Measurements from ENCODE around the gene P2RY8. TPM values are rescaled to one million over a fixed set of nuclear protein-coding genes. Genes with fewer than 3 reads are reported as not detected.
"Not testable (repeated sequence)": the region's sequence is repeated elsewhere in the genome, so short reads cannot be mapped to it uniquely, and the experiment has no call there.

The P2RY8 gene
- polyA plus RNA-seq, 1 donor from 2014 or later: 206 TPM

DNA sequence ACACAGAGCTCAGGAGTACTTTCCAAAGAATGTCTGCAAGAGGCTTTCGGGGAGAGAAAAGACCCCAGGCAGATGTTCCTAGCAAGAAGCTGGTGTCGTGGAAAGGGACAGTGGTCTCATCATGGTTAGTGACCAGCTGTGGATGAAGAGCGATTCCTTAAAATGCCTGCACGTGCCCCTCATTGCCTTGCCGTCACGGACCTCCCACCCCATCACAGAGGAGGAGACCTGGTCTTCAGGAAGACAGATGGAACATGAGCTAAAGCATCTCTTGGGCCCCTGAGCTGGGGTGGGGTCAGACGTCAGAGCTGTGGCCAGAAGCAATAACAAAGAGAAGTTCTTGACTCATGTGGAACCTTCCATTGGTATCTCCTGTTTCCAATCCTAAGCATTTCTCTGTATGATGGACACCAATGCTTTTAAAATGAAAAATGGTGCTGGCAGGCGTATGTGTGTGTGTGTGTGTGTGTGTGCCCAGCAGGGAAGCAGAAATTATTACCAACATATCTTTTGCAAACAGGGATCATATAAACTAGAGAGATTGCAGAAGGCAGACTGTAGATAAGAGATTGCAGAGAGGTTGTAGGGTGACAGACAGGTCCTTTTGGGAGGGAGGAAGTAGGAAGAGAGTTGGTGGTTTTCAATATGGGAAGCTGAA lies 59.1 kb downstream of the P2RY8 start:
- no peaks in the 10 kb centered on the region for H3K27me3 Mint-ChIP-seq
- peaks cover 2 to 5% (median 3%) of the 10 kb centered on the region in 3 donors for H3K9me3 Mint-ChIP-seq
- H3K4me1 Mint-ChIP-seq: peaks cover 44 to 54% (median 44%) of the 10 kb centered on the region in 3 donors
- H3K27ac Mint-ChIP-seq: peak overlapping the region in 2 of 3 donors; percentile 6 to 80
- peak overlapping the region in 1 of 4 donors; percentile 20 for H3K4me3 Mint-ChIP-seq
- peaks cover 17% of the 10 kb centered on the region for H3K36me3 Mint-ChIP-seq

DNA sequence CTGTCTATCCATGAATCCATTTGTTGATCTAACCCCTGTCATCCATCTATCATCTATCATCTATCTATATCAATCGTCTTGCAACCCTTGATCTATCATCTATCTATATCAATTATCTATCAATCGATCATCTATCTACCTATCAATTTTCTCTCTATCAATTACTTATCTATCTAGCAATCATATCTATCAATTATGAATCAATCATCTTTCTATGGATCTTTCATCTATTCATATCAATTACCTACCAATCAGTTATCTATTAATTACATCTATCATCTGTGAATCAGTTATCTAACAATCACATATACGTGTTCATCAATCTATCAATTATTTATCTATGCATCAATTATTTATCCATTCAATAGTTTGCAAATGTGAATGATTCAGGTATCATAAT lies 59.8 kb downstream of the P2RY8 start:
- H3K27me3 Mint-ChIP-seq: no peaks in the 10 kb centered on the region
- peak overlapping the region; percentile 6 to 63 (median 61) for H3K27ac Mint-ChIP-seq
- peak overlapping the region in 1 of 4 donors; percentile 4 for H3K4me3 Mint-ChIP-seq
- peaks cover 41 to 52% (median 43%) of the 10 kb centered on the region in 3 donors for H3K4me1 Mint-ChIP-seq
- peaks cover 17% of the 10 kb centered on the region for H3K36me3 Mint-ChIP-seq
- peaks cover 2 to 5% (median 3%) of the 10 kb centered on the region in 3 donors for H3K9me3 Mint-ChIP-seq

DNA sequence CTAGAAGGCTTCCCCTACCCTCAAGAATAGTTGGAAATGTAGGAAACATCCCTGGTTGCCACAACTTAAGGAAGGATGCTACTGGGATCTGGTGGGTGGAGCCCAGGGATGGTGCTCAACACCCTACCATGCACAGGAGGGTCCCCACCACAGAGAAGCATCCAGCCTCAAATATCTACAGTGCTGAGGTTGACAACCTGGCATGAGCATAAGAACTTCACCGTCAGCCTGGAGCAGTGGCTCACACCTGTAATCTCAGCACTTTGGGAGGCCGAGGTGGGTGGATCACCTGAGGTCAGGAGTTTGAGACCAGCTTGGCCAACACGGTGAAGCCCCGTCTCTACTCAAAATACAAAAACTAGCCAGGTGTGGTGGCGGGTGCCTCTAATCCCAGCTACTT lies 60.3 kb downstream of the P2RY8 start:
- H3K36me3 Mint-ChIP-seq: peaks cover 23% of the 10 kb centered on the region
- no peak overlapping the region for H3K4me3 Mint-ChIP-seq
- H3K27ac Mint-ChIP-seq: peak overlapping the region in 2 of 3 donors; percentile 6 to 59
- H3K27me3 Mint-ChIP-seq: no peaks in the 10 kb centered on the region
- H3K9me3 Mint-ChIP-seq: peaks cover 3 to 5% (median 4%) of the 10 kb centered on the region in 3 donors
- H3K4me1 Mint-ChIP-seq: peaks cover 41 to 52% (median 43%) of the 10 kb centered on the region in 3 donors

DNA sequence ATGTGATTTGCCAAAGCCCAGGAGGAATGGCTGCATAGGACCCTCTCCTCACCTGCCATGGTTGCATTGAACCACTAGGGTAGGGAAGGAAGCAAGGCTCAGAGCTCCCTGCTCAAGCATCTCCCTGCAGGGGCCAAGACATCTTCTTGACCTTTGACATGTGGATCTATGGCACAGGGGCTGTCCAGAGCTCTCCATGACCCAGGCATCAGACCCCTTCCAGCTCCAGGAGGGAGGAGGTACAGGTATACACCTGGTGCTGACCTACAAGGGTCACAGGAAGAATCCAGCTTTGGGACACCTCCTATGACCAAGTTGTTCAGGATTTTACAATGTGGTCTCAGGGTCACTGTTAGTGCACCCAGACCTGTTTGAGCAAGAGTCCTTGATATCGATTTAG lies 61.1 kb downstream of the P2RY8 start:
- H3K27me3 Mint-ChIP-seq: no peaks in the 10 kb centered on the region
- peak overlapping the region in 2 of 3 donors; percentile 37 to 72 for H3K27ac Mint-ChIP-seq
- H3K9me3 Mint-ChIP-seq: peaks cover 3 to 5% (median 4%) of the 10 kb centered on the region in 3 donors
- H3K36me3 Mint-ChIP-seq: peaks cover 25% of the 10 kb centered on the region
- no peak overlapping the region for H3K4me3 Mint-ChIP-seq
- H3K4me1 Mint-ChIP-seq: peaks cover 41 to 50% (median 43%) of the 10 kb centered on the region in 3 donors

DNA sequence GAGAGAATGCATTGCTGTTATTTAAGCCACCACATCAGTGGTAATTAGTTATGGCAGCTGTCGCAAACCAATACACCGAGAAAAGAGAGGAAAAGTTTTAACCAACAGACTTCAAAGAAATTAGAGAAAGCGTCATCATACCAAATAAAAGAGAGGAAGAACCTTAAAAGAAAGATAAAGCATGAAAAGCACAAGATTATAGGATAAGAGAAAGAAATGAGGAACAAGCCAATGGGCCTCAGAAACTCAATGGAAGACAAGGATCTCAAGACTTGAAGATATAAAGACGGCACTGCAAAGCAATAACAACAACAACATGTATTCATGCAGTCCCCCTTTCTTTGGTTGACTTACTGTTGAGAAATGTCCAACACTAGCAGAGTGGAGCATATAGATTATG lies 61.5 kb downstream of the P2RY8 start:
- Mint-ChIP-seq H3K9me3 (peaks cover 3 to 5% (median 4%) of the 10 kb centered on the region in 3 donors), H3K36me3 (peaks cover 25% of the 10 kb centered on the region), H3K27ac (peak overlapping the region in 2 of 3 donors; percentile 37 to 72), H3K4me1 (peaks cover 39 to 48% (median 45%) of the 10 kb centered on the region in 3 donors), H3K4me3 (peak overlapping the region in 2 of 4 donors; percentile 0 to 63), H3K27me3 (no peaks in the 10 kb centered on the region)

DNA sequence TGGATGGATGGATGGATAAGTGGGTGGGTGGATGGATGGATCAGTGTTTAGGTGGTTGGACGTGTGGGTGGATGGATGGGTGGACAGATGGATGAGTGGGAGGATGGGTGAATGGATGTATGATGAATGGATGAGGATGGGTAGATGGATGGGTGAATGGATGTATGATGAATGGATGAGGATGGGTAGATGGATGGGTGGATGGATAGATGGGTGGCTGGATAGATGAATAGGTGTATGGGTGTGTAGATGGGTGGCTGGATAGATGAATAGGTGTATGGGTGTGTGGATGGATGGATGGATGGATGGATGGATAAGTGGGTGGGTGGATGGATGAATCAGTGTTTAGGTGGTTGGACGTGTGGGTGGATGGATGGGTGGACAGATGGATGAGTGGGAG lies 62.4 kb downstream of the P2RY8 start:
- Mint-ChIP-seq H3K4me1 (peaks cover 36 to 47% (median 45%) of the 10 kb centered on the region in 3 donors), H3K36me3 (peaks cover 21% of the 10 kb centered on the region)
- H3K27me3 Mint-ChIP-seq, H3K9me3 Mint-ChIP-seq, H3K4me3 Mint-ChIP-seq, H3K27ac Mint-ChIP-seq: not testable (repeated sequence)

DNA sequence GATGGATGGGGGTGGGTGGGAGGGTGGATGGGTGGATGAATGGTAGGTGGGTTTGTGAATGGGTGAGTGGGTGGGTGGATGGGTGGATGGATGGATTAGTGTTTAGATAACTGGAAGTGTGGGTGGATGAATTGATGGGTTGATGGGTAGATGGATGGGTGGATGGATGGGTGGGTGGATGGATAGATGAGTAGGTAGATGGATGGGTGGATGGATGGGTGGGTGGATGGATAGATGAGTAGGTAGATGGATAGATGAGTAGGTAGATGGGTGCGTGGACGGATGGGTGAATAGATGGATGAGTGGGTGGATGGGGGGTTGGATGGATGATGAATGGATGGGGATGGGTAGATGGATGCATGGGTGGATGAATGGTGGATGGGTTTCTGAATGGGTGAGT lies 64.0 kb downstream of the P2RY8 start:
- Mint-ChIP-seq H3K27ac (no peak overlapping the region), H3K36me3 (peaks cover 18% of the 10 kb centered on the region), H3K4me1 (peaks cover 36 to 46% (median 45%) of the 10 kb centered on the region in 3 donors), H3K27me3 (no peaks in the 10 kb centered on the region), H3K9me3 (peaks cover 0 to 2% (median 1%) of the 10 kb centered on the region in 3 donors), H3K4me3 (no peak overlapping the region)

DNA sequence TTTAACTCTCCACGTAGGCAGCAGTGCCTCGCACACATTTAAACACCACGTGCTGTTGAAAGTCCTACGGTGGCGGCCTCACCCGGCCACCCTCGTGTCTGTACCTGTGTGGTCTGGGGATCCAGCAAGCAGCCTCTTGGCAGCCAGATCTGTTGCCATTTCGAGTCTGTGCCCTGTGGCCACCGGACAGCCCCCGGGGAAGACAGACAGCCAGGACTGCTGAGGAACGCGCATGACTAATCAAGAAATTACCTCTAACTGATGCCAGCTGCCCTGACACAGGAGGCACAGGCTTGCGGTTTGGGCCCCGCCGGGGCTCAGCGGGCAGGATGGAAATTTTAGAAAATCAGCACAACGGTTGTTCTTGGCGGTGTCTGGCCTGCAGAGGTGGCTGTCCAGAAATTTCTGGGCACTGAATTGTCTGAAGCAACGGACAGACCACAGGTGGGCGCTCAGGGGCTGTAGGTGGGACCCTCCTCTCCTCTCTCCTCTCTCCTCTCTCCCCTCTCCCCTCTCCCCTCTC lies 68.7 kb downstream of the P2RY8 start:
- H3K4me1 Mint-ChIP-seq: peaks cover 42 to 44% (median 43%) of the 10 kb centered on the region in 3 donors
- peaks cover 2% of the 10 kb centered on the region for H3K27me3 Mint-ChIP-seq
- H3K36me3 Mint-ChIP-seq: peaks cover 8% of the 10 kb centered on the region
- H3K9me3 Mint-ChIP-seq: peaks cover 0 to 2% (median 0%) of the 10 kb centered on the region in 3 donors
- H3K27ac Mint-ChIP-seq: peak overlapping the region; percentile 91 to 98 (median 94)
- H3K4me3 Mint-ChIP-seq: peak overlapping the region; percentile 68 to 93 (median 83)

DNA sequence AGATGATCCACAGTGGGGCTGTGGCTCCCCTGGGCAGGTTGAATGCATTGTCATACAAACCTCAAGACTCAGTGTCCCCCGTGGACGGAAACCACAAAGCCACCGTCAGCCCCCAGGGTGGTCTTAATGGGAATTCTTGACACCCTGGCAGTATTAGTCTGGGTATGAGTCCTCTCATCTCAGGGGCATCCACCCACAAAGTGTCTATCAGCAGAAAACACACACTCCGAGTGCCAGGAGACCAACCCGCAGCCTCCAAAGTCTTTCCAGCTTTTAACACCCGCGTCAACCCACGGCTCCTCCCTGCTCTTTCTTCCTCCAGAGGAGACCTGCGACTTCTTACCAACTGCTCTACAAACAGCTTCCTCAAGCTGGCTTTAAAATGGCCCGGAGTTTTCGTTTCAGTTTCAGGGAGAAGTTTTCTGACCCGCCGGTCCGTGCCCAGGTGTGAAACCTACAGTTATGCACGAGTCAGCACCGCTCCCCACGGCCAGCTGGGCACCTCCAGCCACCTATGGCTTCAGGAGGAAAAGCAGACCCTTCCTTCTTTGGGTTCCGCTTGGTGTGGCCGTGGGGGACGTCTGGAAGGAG lies 69.9 kb downstream of the P2RY8 start:
- Mint-ChIP-seq H3K4me3 (peak overlapping the region; percentile 74 to 93 (median 84)), H3K4me1 (peaks cover 47 to 53% (median 48%) of the 10 kb centered on the region in 3 donors), H3K27me3 (peaks cover 2% of the 10 kb centered on the region), H3K36me3 (peaks cover 6% of the 10 kb centered on the region), H3K9me3 (peaks cover 0 to under 1% (median 0%) of the 10 kb centered on the region in 3 donors), H3K27ac (peak overlapping the region; percentile 91 to 98 (median 94))

DNA sequence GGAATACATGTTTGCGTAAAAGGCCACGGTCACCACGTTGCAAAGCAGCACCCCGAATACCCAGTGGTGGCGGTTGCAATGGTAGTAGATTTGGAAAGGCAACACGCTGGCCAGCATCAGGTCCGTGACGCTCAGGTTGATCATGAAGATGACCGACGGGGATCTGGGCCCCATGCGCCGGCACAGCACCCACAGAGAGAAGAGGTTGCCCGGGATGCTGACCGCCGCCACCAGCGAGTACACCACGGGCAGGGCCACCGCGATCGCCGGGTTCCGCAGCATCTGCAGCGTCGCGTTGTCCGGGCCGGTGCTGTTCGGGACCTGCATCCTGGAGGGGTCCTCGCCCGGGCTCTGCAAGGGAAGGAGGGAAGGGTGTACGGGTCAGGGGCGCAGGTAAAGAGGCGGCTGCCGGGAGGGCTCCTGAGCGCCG lies 70.7 kb downstream of the P2RY8 start:
- peak overlapping the region in 2 of 3 donors; percentile 91 to 94 for H3K27ac Mint-ChIP-seq
- no peak overlapping the region for H3K4me3 Mint-ChIP-seq
- H3K9me3 Mint-ChIP-seq: no peaks in the 10 kb centered on the region
- peaks cover 1% of the 10 kb centered on the region for H3K36me3 Mint-ChIP-seq
- H3K27me3 Mint-ChIP-seq: peaks cover 2% of the 10 kb centered on the region
- H3K4me1 Mint-ChIP-seq: peaks cover 41 to 48% (median 45%) of the 10 kb centered on the region in 3 donors

DNA sequence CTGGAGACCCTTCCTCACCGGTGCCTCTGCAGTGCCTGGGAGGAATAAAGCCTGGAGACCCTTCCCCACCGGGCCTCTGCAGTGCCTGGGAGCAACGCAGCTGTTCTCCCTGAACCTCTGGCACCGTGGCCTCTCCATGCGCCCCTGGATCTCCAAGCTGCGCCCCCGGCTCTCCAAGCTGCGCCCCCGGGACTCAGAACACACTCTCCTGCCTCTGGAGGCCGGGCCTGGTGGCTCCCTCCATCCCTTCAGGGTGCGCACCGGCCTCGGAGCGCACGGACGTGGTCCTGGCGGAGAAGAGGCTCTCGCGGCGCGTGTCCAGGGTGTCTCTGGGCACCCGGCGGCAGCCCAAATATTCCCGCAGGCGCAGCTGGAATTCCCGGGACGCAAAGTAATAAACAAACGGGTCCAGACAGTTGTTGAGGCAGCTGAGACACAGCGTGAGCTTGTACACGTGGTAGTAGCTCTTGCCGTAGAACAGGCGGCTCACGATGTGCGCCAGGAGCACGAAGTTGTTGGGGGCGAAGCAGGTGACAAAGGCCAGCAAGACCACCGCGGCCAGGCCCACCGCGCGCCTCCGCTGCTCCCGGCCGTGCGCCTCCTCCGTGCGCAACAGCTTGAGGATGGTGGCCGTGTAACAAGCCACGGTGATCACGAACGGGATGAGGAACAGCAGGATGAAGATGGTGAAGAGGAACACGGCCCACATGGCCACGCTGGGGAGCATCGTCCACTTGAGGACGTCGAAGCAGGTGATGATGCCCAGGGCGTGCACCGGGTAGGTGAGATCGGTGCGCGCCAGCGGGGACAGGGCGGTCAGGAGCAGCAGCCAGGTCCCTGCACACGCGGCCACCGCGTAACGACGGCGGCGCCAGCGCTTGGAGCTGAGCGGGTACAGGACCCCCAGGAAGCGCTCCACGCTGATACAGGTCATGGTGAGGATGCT lies 71.4 kb downstream of the P2RY8 start:
- peaks cover 2% of the 10 kb centered on the region for H3K27me3 Mint-ChIP-seq
- H3K4me1 Mint-ChIP-seq: peaks cover 40 to 51% (median 40%) of the 10 kb centered on the region in 3 donors
- peaks cover 1% of the 10 kb centered on the region for H3K36me3 Mint-ChIP-seq
- H3K9me3 Mint-ChIP-seq: no peaks in the 10 kb centered on the region
- peak overlapping the region in 2 of 4 donors; percentile 44 to 61 for H3K4me3 Mint-ChIP-seq
- H3K27ac Mint-ChIP-seq: peak overlapping the region in 2 of 3 donors; percentile 84 to 94

DNA sequence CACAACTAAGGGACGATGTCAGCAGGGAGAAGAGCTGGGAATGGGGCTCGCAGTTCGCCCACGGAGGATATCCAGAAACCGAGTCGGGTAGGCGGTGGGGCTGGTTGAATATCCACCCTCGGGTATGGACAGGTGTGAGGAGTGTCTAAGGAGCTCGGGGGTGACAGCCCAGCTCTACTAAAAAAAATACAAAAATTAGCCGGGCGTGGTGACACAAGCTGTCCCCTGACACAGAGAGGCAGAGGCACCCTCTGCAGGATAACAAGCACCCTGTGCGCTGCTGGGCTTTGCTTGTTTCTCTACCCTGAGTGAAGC lies 72.1 kb downstream of the P2RY8 start:
- H3K27me3 Mint-ChIP-seq: peaks cover 2% of the 10 kb centered on the region
- H3K4me1 Mint-ChIP-seq: peaks cover 35 to 48% (median 36%) of the 10 kb centered on the region in 3 donors
- H3K9me3 Mint-ChIP-seq: no peaks in the 10 kb centered on the region
- peaks cover 1% of the 10 kb centered on the region for H3K36me3 Mint-ChIP-seq
- peak overlapping the region; percentile 10 to 89 (median 36) for H3K27ac Mint-ChIP-seq
- H3K4me3 Mint-ChIP-seq: peak overlapping the region in 3 of 4 donors; percentile 61 to 83 (median 70)

DNA sequence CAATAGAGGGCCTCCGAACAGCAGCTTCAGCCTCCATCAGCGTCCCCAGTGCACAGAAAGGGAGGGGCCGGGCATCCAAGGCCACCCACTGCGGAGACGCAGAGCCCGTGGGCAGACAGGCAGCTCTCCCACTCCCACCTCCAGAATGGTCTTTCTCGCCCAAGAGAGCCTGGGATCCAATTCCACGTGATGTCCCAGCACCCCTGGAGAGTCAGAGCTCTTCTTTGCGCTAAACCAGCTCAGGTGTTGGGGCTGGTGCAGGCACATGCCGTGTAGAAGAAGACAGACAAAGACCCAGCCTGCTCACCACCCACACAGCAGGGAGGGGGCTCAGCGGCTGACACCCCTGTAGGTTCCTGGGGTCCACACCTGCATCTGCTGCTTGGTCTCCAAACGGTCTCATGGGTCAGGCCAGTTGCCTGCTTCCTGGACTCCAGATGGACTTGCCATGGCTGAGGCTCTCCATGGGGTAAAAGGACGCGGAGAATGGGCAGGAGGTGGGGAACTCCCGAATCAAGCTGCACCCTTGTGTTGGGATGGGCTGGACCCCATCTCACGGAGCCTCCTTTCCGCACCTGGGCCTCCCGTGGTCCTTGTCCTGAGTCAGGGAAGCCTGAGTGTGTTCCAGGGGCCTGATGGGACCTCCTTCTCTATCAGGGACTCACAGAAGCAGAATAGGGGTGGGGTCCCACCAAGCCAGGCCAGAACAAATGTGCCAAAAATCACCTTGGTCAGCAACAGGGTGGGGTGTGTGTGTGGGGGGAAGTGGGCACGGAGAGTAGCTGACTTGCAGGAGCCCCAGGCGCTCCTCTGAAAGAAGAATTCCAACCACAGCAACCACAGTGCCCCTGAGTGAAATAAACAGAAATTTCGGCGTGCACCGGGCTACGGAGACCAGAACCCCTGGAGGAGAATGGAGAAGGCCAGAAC lies 72.7 kb downstream of the P2RY8 start:
- H3K27ac Mint-ChIP-seq: peak overlapping the region; percentile 20 to 89 (median 36)
- peak overlapping the region in 3 of 4 donors; percentile 61 to 83 (median 70) for H3K4me3 Mint-ChIP-seq
- H3K4me1 Mint-ChIP-seq: peaks cover 28 to 42% (median 30%) of the 10 kb centered on the region in 3 donors
- peaks cover 2% of the 10 kb centered on the region for H3K27me3 Mint-ChIP-seq
- peaks cover 1% of the 10 kb centered on the region for H3K36me3 Mint-ChIP-seq
- no peaks in the 10 kb centered on the region for H3K9me3 Mint-ChIP-seq

Data from IgD-negative memory B cell (primary cell).